ENCODE results near the gene DSG3.

- no peak for TF ChIP-seq POLR2AphosphoS5 (IDR thresholded peaks at IDR 0.05; ENCODE audit: borderline replicate concordance, low read depth, low read length)
- TF ChIP-seq EZH2 (IDR thresholded peaks at IDR 0.05), result no peak
These were observed 38.6 kb downstream of the DSG3 start for GRCh38 chr18:31486165-31486564.

Measured in SK-N-MC (cell line).